HEK293 (cell line): ENCODE results near the gene FGFR2.

Source experiments
- CTCF ChIA-PET: fragments of 350-600 bp; formaldehyde crosslinking; extraction: SDS; loops from one replicate; lab custom pipeline; 2021; ENCODE audit warnings: antibody characterized with exemption; lab: Yijun Ruan, JAX
- POLR2A ChIA-PET: fragments of 300-600 bp; formaldehyde crosslinking; extraction: SDS; loops from one replicate; lab custom pipeline; 2020; ENCODE audit warnings: antibody characterized with exemption, inconsistent platforms; lab: Yijun Ruan, JAX
- H3K27ac ChIP-seq: fragments of 200-500 bp; sonication (Bioruptor generic); 2 replicates; pipeline ENCODE4 v1.5.1; 2014; ENCODE audit warnings: low read depth, low read length, control low read depth, inconsistent platforms; ENCODE audit errors: extremely low read depth
- H3K36me3 ChIP-seq, 2 experiments: fragments of 200-500 bp in 1 of 2; sonication (Bioruptor generic) in 1 of 2; 1 replicate in 1 of 2; 2 replicates in 1 of 2; pipeline ENCODE4 v1.5.1; 2014 to 2017; ENCODE audit warnings: inconsistent platforms in 2 of 2, low read length in 2 of 2; ENCODE audit not compliant: control insufficient read depth in 2 of 2, insufficient read depth in 1 of 2
- H3K4me1 ChIP-seq: fragments of 200-500 bp; sonication (Bioruptor generic); 2 replicates; pipeline ENCODE4 v1.5.1; 2014; ENCODE audit warnings: mild to moderate bottlenecking, low read length, inconsistent platforms; ENCODE audit not compliant: control insufficient read depth, insufficient read depth
- H3K4me3 ChIP-seq: 2 replicates; pipeline ENCODE4 v1.5.1; 2011; ENCODE audit warnings: low read depth, mild to moderate bottlenecking, control low read depth, low read length, moderate library complexity
- H3K9me3 ChIP-seq: fragments of 200-500 bp; sonication (Bioruptor generic); 2 replicates; pipeline ENCODE4 v1.5.1; 2014; ENCODE audit warnings: low read depth, low read length, inconsistent platforms; ENCODE audit not compliant: control insufficient read depth, insufficient read depth
- ELK4 ChIP-seq: IDR thresholded peaks from 2 replicates; pipeline ENCODE4 v1.6.1; 2011; ENCODE audit warnings: mild to moderate bottlenecking, low read depth, low read length, borderline replicate concordance
- GLIS1 ChIP-seq: fragments of 450-650 bp; formaldehyde crosslinking; IDR thresholded peaks from 2 replicates; pipeline ENCODE4 v1.5.1; 2016; ENCODE audit warnings: missing biosample characterization, missing genetic modification characterization
- SP3 ChIP-seq: fragments of 450-650 bp; formaldehyde crosslinking; IDR thresholded peaks from 2 replicates; pipeline ENCODE4 v1.5.1; 2016; ENCODE audit warnings: missing biosample characterization, missing genetic modification characterization
- ZBTB1 ChIP-seq: fragments of 450-650 bp; formaldehyde crosslinking; IDR thresholded peaks from 2 replicates; pipeline ENCODE4 v1.5.1; 2016; ENCODE audit warnings: missing biosample characterization, missing genetic modification characterization
- ZBTB26 ChIP-seq: fragments of 450-650 bp; formaldehyde crosslinking; optimal IDR thresholded peaks from 2 replicates; pipeline ENCODE3; 2016; ENCODE audit warnings: missing biosample characterization, mild to moderate bottlenecking, missing genetic modification characterization
- ZNF211 ChIP-seq: fragments of 450-650 bp; formaldehyde crosslinking; IDR thresholded peaks from 2 replicates; pipeline ENCODE4 v1.5.1; 2016; ENCODE audit warnings: low read depth, missing biosample characterization, missing genetic modification characterization
- ZNF239 ChIP-seq: fragments of 450-650 bp; formaldehyde crosslinking; IDR thresholded peaks from 2 replicates; pipeline ENCODE4 v1.5.1; 2016; ENCODE audit warnings: missing biosample characterization, missing genetic modification characterization
- ZNF26 ChIP-seq: fragments of 450-650 bp; formaldehyde crosslinking; IDR thresholded peaks from 2 replicates; pipeline ENCODE4 v1.5.1; 2016; ENCODE audit warnings: missing biosample characterization, missing genetic modification characterization
- ZNF311 ChIP-seq: fragments of 450-650 bp; formaldehyde crosslinking; IDR thresholded peaks from 2 replicates; pipeline ENCODE4 v1.5.1; 2017; ENCODE audit warnings: missing biosample characterization, missing genetic modification characterization, borderline replicate concordance
- ZNF350 ChIP-seq: fragments of 450-650 bp; formaldehyde crosslinking; IDR thresholded peaks from 2 replicates; pipeline ENCODE4 v1.5.0; 2017; ENCODE audit warnings: missing biosample characterization, mild to moderate bottlenecking, missing genetic modification characterization
- ZNF354C ChIP-seq: fragments of 450-650 bp; formaldehyde crosslinking; IDR thresholded peaks from 2 replicates; pipeline ENCODE4 v1.5.1; 2016; ENCODE audit warnings: missing biosample characterization, missing genetic modification characterization, low read depth, borderline replicate concordance
- ZNF362 ChIP-seq: fragments of 450-650 bp; formaldehyde crosslinking; IDR thresholded peaks from 2 replicates; pipeline ENCODE4 v1.5.1; 2016; ENCODE audit warnings: missing biosample characterization, missing genetic modification characterization
- ZNF510 ChIP-seq: fragments of 450-650 bp; formaldehyde crosslinking; IDR thresholded peaks from 2 replicates; pipeline ENCODE4 v1.5.1; 2018; ENCODE audit warnings: mild to moderate bottlenecking, missing genetic modification characterization, missing biosample characterization; ENCODE audit not compliant: insufficient replicate concordance
- ZNF548 ChIP-seq: fragments of 450-650 bp; formaldehyde crosslinking; IDR thresholded peaks from 2 replicates; pipeline ENCODE4 v1.5.1; 2016; ENCODE audit warnings: missing biosample characterization, missing genetic modification characterization
- ZNF623 ChIP-seq: fragments of 450-650 bp; formaldehyde crosslinking; IDR thresholded peaks from 2 replicates; pipeline ENCODE4 v1.5.1; 2016; ENCODE audit warnings: missing biosample characterization, missing genetic modification characterization
- ZNF626 ChIP-seq: fragments of 450-650 bp; sonication (Bioruptor Pico); formaldehyde crosslinking; IDR thresholded peaks from 2 replicates; pipeline ENCODE4 v1.5.1; 2018; ENCODE audit warnings: missing biosample characterization, missing genetic modification characterization, inconsistent platforms
- ZNF645 ChIP-seq: fragments of 450-650 bp; formaldehyde crosslinking; IDR thresholded peaks from 2 replicates; pipeline ENCODE4; 2016; ENCODE audit warnings: missing biosample characterization, missing genetic modification characterization
- ZNF704 ChIP-seq: fragments of 450-650 bp; formaldehyde crosslinking; IDR thresholded peaks from 2 replicates; pipeline ENCODE4 v1.5.1; 2016; ENCODE audit warnings: missing biosample characterization, missing genetic modification characterization

Gene FGFR2

GRCh38 chr10:121442086-121442935, 155.9 kb downstream of the FGFR2 start:
- H3K9me3 ChIP-seq, result no peaks in the 10 kb centered on the region
- TF ChIP-seq ZNF354C (no peak), ZNF239 (tag by site-specific recombination) (no peak), ZNF350 (tag by site-specific recombination) (no peak), ZNF704 (tag by site-specific recombination) (no peak), ZBTB26 (tag by site-specific recombination) (no peak), ZNF510 (tag by site-specific recombination) (no peak)
- no peaks in the 10 kb centered on the region for H3K36me3 ChIP-seq
- no peak overlapping the region for H3K4me3 ChIP-seq
- POLR2A ChIA-PET, result no interaction called here
- H3K4me1 ChIP-seq, result peaks cover 1% of the 10 kb centered on the region
- H3K27ac ChIP-seq, result no peak overlapping the region
- CTCF ChIA-PET, result interaction anchor here (0.6 kb wide), 1 partner anchor 274 kb away, joined by 3 read pairs; no protein-coding TSS in a partner anchor

- Histone ChIP-seq H3K4me1 (peaks cover 12% of the 10 kb centered on the region), H3K27ac (no peak overlapping the region), H3K36me3 (no peaks in the 10 kb centered on the region), H3K9me3 (no peaks in the 10 kb centered on the region), H3K4me3 (no peak overlapping the region)
- ChIA-PET POLR2A (no interaction called here), CTCF (no interaction called here)
- no peak for TF ChIP-seq ZNF26 (tag by site-specific recombination)
Observed at GRCh38 chr10:121440461-121440860, 157.8 kb downstream of the FGFR2 start.

- ChIA-PET POLR2A (interaction anchor here (0.6 kb wide), 1 partner anchor 1931 kb away, joined by 3 read pairs; no protein-coding TSS in a partner anchor), CTCF (interaction anchor here (0.7 kb wide), 1 partner anchor 439 kb away, joined by 3 read pairs; no protein-coding TSS in a partner anchor)
- no peak overlapping the region for H3K4me3 ChIP-seq
- H3K27ac ChIP-seq, result no peak overlapping the region
- TF ChIP-seq GLIS1 (tag by site-specific recombination) (no peak), ZNF548 (tag by site-specific recombination) (no peak), ZNF211 (tag by site-specific recombination) (no peak), ZBTB1 (tag by site-specific recombination) (no peak), ZNF623 (tag by site-specific recombination) (no peak), ZNF362 (no peak), ELK4 (no peak), ZNF311 (tag by site-specific recombination) (no peak), SP3 (tag by site-specific recombination) (no peak), ZNF626 (tag by site-specific recombination) (no peak), ZNF645 (tag by site-specific recombination) (no peak)
- no peaks in the 10 kb centered on the region for H3K36me3 ChIP-seq
- peaks cover 12% of the 10 kb centered on the region for H3K4me1 ChIP-seq
- H3K9me3 ChIP-seq, result no peaks in the 10 kb centered on the region
Observed at GRCh38 chr10:121438333-121438732, 159.9 kb downstream of the FGFR2 start.
